HCT116 (cell line): ENCODE data around the gene ZNF426. TPM values are rescaled to one million over a fixed set of nuclear protein-coding genes. Genes with fewer than 3 reads are reported as not detected.

ENCODE experiments used
- total RNA-seq: library from RNA; stranded (reverse); gene quantifications from one replicate; pipeline ENCODE4 v1.2.1, GENCODE V29; 2021; ENCODE audit not compliant: unreplicated experiment

ZNF426 gene
- total RNA-seq, 1 experiment from 2014 or later = 1.7 TPM

Other genes starting within 250 kb of the ZNF426 start
- gene ZNF699, start 228.8 kb downstream of the ZNF426 start, total RNA-seq = 7.8 TPM
- 10.9 TPM for gene ZNF559, start 214.5 kb downstream of the ZNF426 start, total RNA-seq
- gene ZNF177, start 175.6 kb downstream of the ZNF426 start, total RNA-seq = 1.2 TPM
- 9.4 TPM for gene ZNF266, start 103.1 kb downstream of the ZNF426 start, total RNA-seq
- not detected for gene ZNF560, start 40.0 kb downstream of the ZNF426 start, total RNA-seq
- gene ZNF121, start 45.9 kb upstream of the ZNF426 start, total RNA-seq = 80.9 TPM
- gene ZNF561, start 82.6 kb upstream of the ZNF426 start, total RNA-seq = 31.3 TPM
- gene ZNF562, start 136.5 kb upstream of the ZNF426 start, total RNA-seq = 37.8 TPM
- gene ZNF846, start 230.1 kb upstream of the ZNF426 start, total RNA-seq = 1.2 TPM